HG02840 (cell line): ENCODE measurements around the gene IHH.

ENCODE experiments used
- ATAC-seq: cut with Tn5 transposase; IDR thresholded peaks from one replicate; pipeline ENCODE4 v1.9.1; 2021; ENCODE audit warnings: mild to moderate bottlenecking, moderate library complexity, moderate number of reproducible peaks; ENCODE audit not compliant: unreplicated experiment, low FRiP score

Gene IHH

DNA sequence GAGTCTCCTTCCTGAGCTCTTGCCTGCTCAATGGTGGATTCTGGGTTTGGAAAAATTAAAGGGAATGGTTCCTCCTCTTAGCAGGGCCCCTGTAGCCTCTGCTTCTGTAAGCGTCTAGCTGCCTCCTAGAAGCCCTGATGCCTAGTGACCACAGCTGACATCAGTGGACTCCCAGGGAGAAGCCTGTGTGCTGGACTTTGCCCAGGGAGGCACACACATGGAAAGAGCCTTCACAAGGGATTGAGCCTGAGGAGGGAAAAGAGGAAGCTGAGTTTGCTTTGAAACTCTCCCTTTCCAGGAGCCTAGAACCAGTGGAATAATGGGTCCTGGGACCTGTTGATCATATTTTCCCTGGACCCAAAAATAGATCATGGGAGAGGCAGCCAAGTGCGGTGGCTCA is 18.0 kb downstream of the IHH start:
- ATAC-seq: no peak

- no peak for ATAC-seq
Observed at GRCh38 chr2:219042157-219042556, 18.6 kb downstream of the IHH start.

DNA sequence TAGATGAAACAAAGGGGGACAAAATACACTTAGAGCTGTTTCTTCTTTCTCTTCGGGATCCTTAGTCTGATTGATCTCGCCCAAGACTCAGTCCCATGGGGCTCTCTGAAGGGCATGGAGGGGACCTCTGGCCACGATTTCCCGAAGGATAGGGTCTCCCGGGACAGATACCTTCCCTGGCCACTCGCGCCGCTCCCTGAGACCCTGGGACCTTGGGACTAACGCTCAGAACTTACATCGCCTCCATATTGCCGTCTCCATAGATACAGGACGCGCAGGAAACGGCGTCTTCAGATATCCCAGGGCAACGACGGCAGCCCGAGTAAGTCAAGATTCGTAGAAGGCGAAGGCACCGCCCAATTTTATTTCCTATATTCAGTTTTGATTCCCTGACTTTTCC is 19.5 kb downstream of the IHH start, which contains the start of gene CFAP65:
Gene CFAP65 (minus strand): TSS at position 265 of the 400 bp plus-strand sequence. CDS start 2,468 bp downstream, outside the sequence.
- no peak for ATAC-seq

DNA sequence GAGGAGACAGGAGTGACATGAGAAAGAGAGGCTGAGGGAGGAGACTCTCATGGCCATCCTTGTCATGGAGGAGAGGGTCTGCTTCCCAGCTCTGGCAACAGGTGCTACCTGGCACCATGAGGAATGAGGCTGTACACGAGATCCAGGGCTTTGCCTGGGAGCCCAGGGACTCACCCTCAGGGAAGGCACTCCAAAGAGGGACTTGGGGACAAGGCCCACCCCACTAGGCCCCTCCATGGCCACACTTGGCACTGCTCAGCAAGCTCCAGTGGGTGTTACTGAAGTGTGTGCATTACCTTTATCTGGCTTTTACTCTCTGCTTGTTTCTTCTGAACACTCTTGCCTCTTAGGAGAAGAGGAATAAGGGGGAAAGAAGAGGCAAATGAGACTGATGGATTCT is 22.1 kb downstream of the IHH start:
- no peak for ATAC-seq

GRCh38 chr2:219037783-219038499 is 22.8 kb downstream of the IHH start:
- ATAC-seq: no peak

GRCh38 chr2:219035942-219036341 is 24.8 kb downstream of the IHH start:
- ATAC-seq: no peak

- no peak for ATAC-seq
Observed at GRCh38 chr2:219034823-219035222, 25.9 kb downstream of the IHH start.

- ATAC-seq: no peak
Observed at GRCh38 chr2:219032051-219032745, 28.5 kb downstream of the IHH start.

DNA sequence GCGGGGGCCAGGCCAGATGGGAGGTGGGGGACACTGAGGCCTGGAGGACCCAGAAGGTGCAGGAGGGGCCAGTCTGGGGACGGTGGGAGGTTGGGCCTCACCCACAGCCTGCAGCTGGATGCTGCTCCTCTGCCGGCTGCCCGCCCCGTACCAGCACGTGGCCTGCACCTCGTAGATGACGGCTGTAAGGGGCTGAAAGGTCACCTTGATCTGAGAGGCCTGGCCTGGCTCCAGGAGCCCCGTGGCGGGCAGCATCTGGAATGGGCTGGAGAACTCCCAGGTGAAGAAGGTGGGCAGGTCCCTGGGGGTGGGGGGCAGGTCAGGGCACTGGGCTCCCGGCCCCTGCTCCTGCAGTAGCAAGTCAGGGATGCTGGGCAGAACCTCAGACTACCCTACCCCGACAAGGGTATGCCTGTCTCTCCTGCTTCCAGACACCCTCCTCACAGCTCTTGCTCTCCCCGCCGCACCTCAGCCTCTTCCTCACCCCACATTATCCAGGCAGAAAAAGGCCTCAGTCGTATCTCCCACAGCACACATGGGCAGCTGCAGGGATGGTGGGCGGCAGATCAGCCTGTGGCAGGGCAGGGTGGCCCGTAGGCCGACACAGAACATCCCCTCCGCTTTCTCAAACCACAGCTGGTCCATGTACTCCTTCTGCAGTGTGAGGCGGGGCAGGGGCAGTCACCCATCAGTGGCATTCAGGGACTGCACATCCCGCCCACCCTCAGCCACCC is 29.5 kb downstream of the IHH start:
- ATAC-seq: no peak

DNA sequence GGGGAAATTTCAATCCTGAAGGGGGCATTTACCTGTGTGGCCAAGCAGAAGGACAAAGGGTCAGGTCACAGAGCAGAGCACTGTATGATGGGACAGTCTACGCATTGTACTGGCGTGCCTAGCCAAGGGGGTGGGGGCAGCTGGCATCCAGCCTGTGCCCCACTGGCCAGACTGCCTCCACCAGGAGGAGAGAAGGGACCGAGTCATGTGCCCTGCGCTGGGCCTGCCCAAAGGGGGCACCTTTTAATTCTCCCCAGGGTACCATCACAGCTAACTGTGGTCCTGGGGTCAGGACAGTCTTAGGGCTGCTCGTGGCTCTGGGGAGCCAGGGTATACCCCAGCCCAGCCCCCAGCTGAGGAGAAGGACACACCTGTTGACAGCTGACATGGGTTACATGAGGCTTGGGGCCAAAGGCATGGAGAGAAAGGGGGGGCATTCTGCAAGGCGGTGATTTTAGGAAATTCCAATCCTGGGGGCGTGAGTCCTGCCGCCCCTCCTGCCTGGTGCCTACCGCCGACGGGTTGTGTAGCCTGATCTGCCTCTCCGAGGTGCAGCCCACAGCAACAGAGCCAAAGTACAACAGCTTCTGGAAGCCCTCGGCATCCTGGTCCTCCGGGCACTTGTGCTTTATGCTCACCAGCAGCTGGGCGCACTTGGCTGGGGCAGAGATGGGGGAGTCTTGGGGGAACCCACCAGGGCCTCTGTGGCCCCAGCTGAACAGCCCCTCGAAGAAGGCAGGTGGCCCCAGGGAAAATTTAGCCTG is 30.4 kb downstream of the IHH start:
- no peak for ATAC-seq

DNA sequence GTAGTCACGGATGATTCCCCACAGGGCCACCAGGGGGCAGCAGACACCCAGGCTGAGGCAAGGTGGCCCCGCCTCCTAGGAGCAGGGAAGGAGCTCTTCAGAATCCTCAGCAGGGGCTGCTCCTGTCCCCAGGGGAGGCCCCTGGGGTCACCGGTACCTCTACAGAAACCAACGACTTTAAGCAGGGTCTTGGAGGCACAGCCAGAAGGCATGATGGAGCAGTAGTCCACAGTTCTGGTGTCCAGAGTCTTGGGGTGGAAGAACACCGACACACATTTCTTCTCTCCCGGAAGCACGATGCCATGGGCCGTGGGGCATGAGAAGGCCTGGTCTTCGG is 30.9 kb downstream of the IHH start:
- ATAC-seq: no peak

GRCh38 chr2:219028996-219029828 is 31.5 kb downstream of the IHH start:
- ATAC-seq: no peak

DNA sequence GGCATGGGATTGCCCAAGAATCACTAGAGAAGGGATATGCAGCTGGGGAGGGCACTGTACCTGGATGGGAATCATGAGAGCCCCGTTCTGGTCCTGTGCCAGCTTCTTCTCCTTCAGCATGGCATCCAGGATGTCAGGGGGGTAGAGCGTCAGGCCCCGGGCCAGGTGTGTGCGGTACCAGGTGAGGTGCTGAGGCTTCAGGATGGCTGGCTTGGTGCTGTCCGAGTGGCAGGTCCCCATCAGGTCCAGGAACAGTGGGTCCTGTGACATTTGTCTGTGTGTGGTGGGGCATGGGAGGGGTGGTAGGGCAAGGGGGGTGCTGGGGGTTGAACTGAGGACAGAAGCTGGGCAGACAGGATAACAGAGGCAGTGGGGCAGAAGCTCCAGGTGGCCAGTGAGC is 32.6 kb downstream of the IHH start:
- no peak for ATAC-seq

DNA sequence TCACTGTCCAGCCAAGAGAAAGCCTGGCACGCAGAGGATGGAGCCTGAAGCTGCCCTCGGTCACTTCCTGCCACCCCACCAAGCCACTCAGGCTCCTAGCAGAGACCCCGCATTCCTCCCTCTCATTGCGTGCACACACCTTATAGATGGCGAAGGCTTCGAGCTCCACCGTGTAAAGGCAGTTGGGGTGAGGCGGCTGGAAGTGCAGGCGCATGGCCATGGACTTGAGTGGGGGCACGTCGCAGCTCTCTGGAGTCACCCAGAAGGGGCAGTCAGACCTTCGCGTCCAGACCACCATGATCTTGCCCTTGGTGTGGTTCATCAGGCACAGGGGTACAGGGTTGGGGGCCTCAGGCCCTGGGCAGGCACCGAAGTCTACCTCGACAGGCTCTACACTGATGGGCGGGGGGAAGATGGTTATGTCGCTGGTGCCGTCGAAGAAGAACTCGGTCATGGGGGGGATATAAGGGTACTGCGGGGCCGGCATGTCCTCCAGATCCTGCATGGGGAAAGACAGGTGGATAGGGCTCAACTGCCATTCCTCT is 33.1 kb downstream of the IHH start:
- no peak for ATAC-seq

GRCh38 chr2:219026946-219027345 is 33.8 kb downstream of the IHH start:
- no peak for ATAC-seq

DNA sequence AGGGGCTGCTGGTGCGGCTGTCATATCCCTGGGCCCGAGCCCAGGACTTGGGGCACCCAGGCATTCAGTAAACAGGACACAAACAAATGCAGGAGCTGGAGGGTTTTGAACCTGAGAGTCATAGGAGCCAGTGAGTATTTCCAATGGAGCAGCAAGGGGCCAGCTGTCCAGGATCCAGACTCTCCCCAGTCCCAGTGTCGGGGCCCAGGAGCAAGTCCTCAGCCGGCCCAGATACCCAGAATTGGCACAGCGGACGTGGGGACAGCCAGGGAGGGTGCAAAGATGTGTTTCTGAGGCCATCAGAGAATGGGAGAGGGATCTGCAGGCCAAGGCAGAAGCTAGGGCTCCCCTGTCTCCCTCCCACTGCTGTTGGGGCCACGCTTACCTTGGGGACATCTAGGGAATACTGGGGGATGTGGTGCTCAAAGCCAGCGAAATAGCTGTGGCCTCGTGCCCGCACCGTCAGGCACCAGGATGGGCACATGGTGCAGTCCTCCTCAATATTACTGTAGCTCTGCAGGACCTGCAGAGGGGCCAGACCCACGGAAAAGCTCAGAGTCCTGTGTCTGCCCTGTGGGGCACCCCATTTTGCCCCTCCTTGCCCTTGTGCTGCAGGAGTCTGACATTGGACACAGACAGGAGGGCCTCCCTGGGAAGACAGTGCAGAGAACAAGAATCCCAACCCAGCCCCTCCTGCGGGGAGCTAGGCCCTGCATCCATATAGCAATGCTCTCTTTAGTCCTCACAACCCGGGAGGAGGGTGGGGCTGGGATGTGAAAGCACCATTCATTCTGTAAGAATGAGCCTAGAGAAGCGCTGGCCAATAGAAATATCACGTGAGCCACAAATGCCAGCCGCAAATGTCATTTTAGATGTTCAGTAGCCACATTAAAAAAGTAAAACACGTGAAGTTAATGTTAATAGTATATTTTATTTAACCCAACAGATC is 34.8 kb downstream of the IHH start:
- ATAC-seq: no peak

DNA sequence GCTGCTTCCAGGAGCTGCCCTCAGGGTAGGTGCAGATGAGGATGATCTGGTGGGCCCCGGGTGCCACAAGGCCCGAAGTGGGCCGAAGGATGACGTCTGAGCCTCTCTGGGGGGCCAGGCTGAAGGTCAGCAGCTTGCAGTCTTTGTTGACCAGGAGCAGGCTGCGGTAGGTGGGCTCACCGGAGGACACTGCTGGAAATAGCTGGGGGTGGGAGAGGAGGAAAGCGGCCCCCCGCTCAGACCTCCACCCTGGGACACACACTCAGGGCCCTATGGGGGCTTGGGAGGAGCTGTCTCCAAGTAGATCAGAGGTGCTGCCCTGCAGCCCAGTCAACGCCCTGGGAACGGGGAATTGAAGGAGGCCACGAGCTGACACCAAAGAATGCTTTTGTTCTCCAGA is 36.7 kb downstream of the IHH start:
- ATAC-seq: no peak

- no peak for ATAC-seq
Observed at GRCh38 chr2:219023045-219023605, 37.6 kb downstream of the IHH start.
